Ovary (tissue), 9 donors: ENCODE results near the gene PTPRN2. TPM values are rescaled to one million over a fixed set of nuclear protein-coding genes. Genes with fewer than 3 reads are reported as not detected.

Experiments used
- DNase-seq, 5 donors: peaks; one replicate each; pipeline ENCODE4 v3.0.0-alpha.2; 2019 to 2020
- H3K27ac ChIP-seq, 2 donors: fragments of 200-600 bp; one replicate each; pipeline versions ENCODE4 v1.5.1 to v1.8.0; 2019 to 2022
- H3K27me3 ChIP-seq: fragments of 200-600 bp; one replicate; pipeline ENCODE4 v1.8.0; 2022
- H3K36me3 ChIP-seq: fragments of 200-600 bp; sonication (generic); one replicate; pipeline ENCODE4 v1.5.1; 2019
- H3K4me1 ChIP-seq: one replicate; pipeline ENCODE4 v1.8.1; 2013; ENCODE audit warnings: mild to moderate bottlenecking, moderate library complexity; ENCODE audit not compliant: insufficient read depth
- H3K4me3 ChIP-seq: fragments of 200-600 bp; sonication (generic); one replicate; pipeline ENCODE4 v1.5.1; 2017
- H3K9me3 ChIP-seq, 2 donors: fragments of 200-600 bp in 1 of 2; sonication (generic) in 1 of 2; one replicate each; pipeline versions ENCODE4 v1.5.1 to v1.8.1; 2013 to 2019; ENCODE audit warnings: mild to moderate bottlenecking in 1 of 2, moderate library complexity in 1 of 2
- CTCF ChIP-seq, 3 donors: fragments of 450-650 bp in 2 of 3; fragments of 200-600 bp in 1 of 3; IDR thresholded peaks; one replicate each; pipeline versions ENCODE4 v1.5.1 to v1.8.0; 2016 to 2022; ENCODE audit warnings: antibody characterized with exemption in 3 of 3, mild to moderate bottlenecking in 1 of 3
- EP300 ChIP-seq: sonication (generic); formaldehyde crosslinking; IDR thresholded peaks from one replicate; pipeline ENCODE4 v1.6.1; 2017; ENCODE audit warnings: antibody characterized with exemption
- POLR2A ChIP-seq: fragments of 450-650 bp; IDR thresholded peaks from one replicate; pipeline ENCODE4 v1.6.1; 2017; ENCODE audit warnings: antibody characterized with exemption, mild to moderate bottlenecking, moderate library complexity
- WGBS, 3 donors: extraction: QIAGEN DNeasy Blood & Tissue Kit in 1 of 3; methylation state at CpG; one replicate each; pipeline versions ENCODE4 v1.1.5 to v1.1.7; 2013 to 2017; 5-methylcytosine and 5-hydroxymethylcytosine counted together
- intact Hi-C, 4 donors: fragments of 100-400 bp; cut with DNase I; formaldehyde crosslinking; loops; one replicate each; pipeline versions ENCODE4 v1.11.0 to v1.15.1; 2022 to 2023
- polyA plus RNA-seq, 2 donors: library from polyadenylated mRNA; stranded (reverse); fragments of 200-250 nt in 1 of 2; fragments of 350-450 nt in 1 of 2; fragmentation: Illumina TruSeq in 1 of 2; extraction: RNeasy Lipid Tissue Mini Kit (QIAGEN cat#74804) in 1 of 2; gene quantifications; one replicate each; pipeline ENCODE4 v1.2.3, GENCODE V29; 2013 to 2014
- total RNA-seq, 7 donors: library from RNA; depleted of rRNA in 2 of 7; stranded (reverse); fragments of >200 nt in 2 of 7; fragmentation: NEBNext Ultra II Directional in 3 of 7; extraction: Animal tissue kit (Norgen Biotek cat#: 25700) in 3 of 7; gene quantifications; one replicate each; pipeline versions ENCODE4 v1.1.0 to v1.2.4, GENCODE V29; 2016 to 2023
- donor health status: DM: no; HTN: no; CAD: no; lungs with moderate emphysema.
- donor health status: DM: no; HTN: no; CAD: no.
- donor health status: Bipolar disorder and iron deficiency.
- donor health status: DM: yes; HTN: yes; CAD: no.
- donor health status: DM: no; HTN: no; CAD: no.
- donor health status: DM: yes; HTN: yes; CAD: no.

Gene PTPRN2
- total and polyA plus RNA-seq, 9 donors = 3.5 to 11.1 (median 5.9) TPM

DNA sequence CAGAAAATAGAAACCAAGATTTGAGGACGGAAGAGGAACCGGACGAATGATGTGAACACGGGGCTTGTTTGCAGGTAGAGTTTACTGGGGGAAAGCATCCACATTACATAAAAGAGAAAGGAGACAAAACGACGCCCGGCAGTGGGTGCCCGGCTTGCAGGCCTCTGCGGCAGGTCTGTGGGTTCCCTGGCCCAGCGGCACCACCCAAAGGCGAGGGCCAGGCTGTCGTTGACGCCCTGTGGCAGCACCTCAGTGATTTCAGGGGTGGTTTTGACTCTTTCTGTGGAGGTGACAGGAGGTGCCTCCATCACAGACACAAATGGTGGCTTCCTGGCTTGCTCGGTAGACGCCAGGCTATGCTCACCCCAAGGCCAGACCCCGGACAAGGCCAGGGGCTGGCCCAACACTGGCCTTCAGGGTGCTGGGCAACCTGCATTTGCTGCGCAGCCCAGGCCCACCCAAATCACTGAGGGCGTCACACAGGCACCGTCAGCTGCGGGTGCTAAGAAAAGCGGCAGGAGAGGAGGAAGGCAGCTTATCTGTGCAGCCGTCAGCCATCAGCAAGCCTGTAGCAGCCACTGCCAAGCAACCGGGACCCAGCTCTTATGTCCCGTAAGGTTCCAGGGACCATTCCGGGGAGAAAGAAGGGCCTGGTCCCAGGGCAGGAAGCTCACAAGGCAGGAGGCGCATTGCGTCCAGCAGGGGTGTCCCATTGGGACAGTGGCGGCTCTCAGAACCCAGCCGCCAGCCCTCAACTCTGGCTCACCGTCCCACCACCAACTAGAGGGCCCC, 230.3 kb downstream of the PTPRN2 start:
- Histone ChIP-seq H3K4me3 (no peak overlapping the region), H3K27ac (no peak overlapping the region), H3K36me3 (no peaks in the 10 kb centered on the region), H3K4me1 (no peaks in the 10 kb centered on the region), H3K9me3 (no peaks in the 10 kb centered on the region), H3K27me3 (no peaks in the 10 kb centered on the region)
- intact Hi-C loops = loop anchor here in 1 of 4 donors (10.0 kb wide), 1 partner anchor 63 kb away; no protein-coding TSS in a partner anchor
- TF ChIP-seq CTCF (IDR thresholded peaks at IDR 0.05) (no peak), EP300 (no peak), POLR2A (no peak)
- no peak for DNase-seq
- 90 to 92% (median 91%) methylated on average over 30 of the region's 30 CpGs for WGBS, 3 donors

GRCh38 chr7:158356454-158356853, 231.2 kb downstream of the PTPRN2 start:
- DNase-seq = no peak
- intact Hi-C loops = loop anchor here in 1 of 4 donors (10.0 kb wide), 1 partner anchor 62 kb away; no protein-coding TSS in a partner anchor
- no peaks in the 10 kb centered on the region for H3K27me3 ChIP-seq
- no peaks in the 10 kb centered on the region for H3K4me1 ChIP-seq
- WGBS, 3 donors = 66 to 74% (median 70%) methylated on average over 3 of the region's 3 CpGs
- H3K9me3 ChIP-seq = no peaks in the 10 kb centered on the region
- H3K4me3 ChIP-seq = no peak overlapping the region
- H3K27ac ChIP-seq = no peak overlapping the region
- no peak for TF ChIP-seq EP300
- TF ChIP-seq POLR2A = no peak
- no peak for TF ChIP-seq CTCF (IDR thresholded peaks at IDR 0.05)
- H3K36me3 ChIP-seq = no peaks in the 10 kb centered on the region

GRCh38 chr7:158355456-158356065, 232.1 kb downstream of the PTPRN2 start:
- intact Hi-C loops = loop anchor here in 1 of 4 donors (10.0 kb wide), 1 partner anchor 61 kb away; no protein-coding TSS in a partner anchor
- Histone ChIP-seq H3K27ac (no peak overlapping the region), H3K9me3 (no peaks in the 10 kb centered on the region), H3K4me1 (no peaks in the 10 kb centered on the region), H3K4me3 (no peak overlapping the region), H3K36me3 (no peaks in the 10 kb centered on the region), H3K27me3 (no peaks in the 10 kb centered on the region)
- no peak for DNase-seq
- 68 to 72% (median 70%) methylated on average over 15 of the region's 15 CpGs for WGBS, 3 donors
- no peak for TF ChIP-seq EP300
- no peak for TF ChIP-seq POLR2A
- TF ChIP-seq CTCF (IDR thresholded peaks at IDR 0.05) = no peak

DNA sequence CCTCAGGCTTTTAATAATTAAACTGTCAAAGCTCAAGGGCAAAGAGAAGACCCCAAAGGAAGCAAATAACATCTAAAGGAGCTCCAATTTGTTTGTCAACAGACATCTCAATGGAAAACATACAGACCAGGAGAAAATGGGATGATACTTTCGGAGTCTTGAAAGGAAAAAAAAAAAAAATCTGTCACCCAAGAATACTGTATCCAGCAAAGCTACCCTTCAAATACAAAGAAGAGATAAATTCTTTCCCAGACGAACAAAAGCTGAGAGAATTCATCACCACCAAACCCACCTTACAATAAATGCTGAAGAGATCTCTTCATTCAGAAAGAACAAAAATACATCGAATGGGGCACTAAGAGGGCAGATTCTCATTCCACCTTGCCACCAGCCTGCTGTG, 232.8 kb downstream of the PTPRN2 start:
- Histone ChIP-seq H3K27ac (no peak overlapping the region), H3K27me3 (no peaks in the 10 kb centered on the region), H3K36me3 (no peaks in the 10 kb centered on the region), H3K9me3 (no peaks in the 10 kb centered on the region), H3K4me1 (no peaks in the 10 kb centered on the region), H3K4me3 (no peak overlapping the region)
- intact Hi-C loops = loop anchor here in 1 of 4 donors (10.0 kb wide), 1 partner anchor 60 kb away; no protein-coding TSS in a partner anchor
- no peak for DNase-seq
- WGBS, 3 donors = 74 to 84% (median 80%) methylated on average over 3 of the region's 3 CpGs
- no peak for TF ChIP-seq CTCF (IDR thresholded peaks at IDR 0.05)
- TF ChIP-seq EP300 = no peak
- no peak for TF ChIP-seq POLR2A
